IPS-20b (cell line): ENCODE data around the gene MOK.

Source experiments
- H3K27ac ChIP-seq: one replicate; pipeline ENCODE4 v1.5.1; 2013; ENCODE audit warnings: low read length
- H3K27me3 ChIP-seq: 2 replicates; pipeline ENCODE4 v1.6.1; 2013; ENCODE audit warnings: mild to moderate bottlenecking, low read length, inconsistent platforms; ENCODE audit not compliant: insufficient read depth
- H3K36me3 ChIP-seq: 2 replicates; pipeline ENCODE4 v1.6.1; 2013; ENCODE audit warnings: low read depth, mild to moderate bottlenecking, inconsistent platforms, low read length, moderate library complexity; ENCODE audit not compliant: insufficient read depth
- H3K4me1 ChIP-seq: 2 replicates; pipeline ENCODE4 v1.6.1; 2013; ENCODE audit warnings: mild to moderate bottlenecking, control low read depth, inconsistent platforms, low read length, moderate library complexity; ENCODE audit not compliant: insufficient read depth
- H3K4me3 ChIP-seq: 2 replicates; pipeline ENCODE4 v1.5.1; 2013; ENCODE audit warnings: mild to moderate bottlenecking, low read length, inconsistent platforms
- H3K9ac ChIP-seq: 2 replicates; pipeline ENCODE4 v1.6.1; 2013; ENCODE audit warnings: low read depth, mild to moderate bottlenecking, inconsistent platforms, low read length, moderate library complexity
- H3K9me3 ChIP-seq: 2 replicates; pipeline ENCODE4 v1.6.1; 2013; ENCODE audit warnings: mild to moderate bottlenecking, low read depth, low read length, inconsistent platforms; ENCODE audit not compliant: insufficient read depth

Gene MOK

DNA sequence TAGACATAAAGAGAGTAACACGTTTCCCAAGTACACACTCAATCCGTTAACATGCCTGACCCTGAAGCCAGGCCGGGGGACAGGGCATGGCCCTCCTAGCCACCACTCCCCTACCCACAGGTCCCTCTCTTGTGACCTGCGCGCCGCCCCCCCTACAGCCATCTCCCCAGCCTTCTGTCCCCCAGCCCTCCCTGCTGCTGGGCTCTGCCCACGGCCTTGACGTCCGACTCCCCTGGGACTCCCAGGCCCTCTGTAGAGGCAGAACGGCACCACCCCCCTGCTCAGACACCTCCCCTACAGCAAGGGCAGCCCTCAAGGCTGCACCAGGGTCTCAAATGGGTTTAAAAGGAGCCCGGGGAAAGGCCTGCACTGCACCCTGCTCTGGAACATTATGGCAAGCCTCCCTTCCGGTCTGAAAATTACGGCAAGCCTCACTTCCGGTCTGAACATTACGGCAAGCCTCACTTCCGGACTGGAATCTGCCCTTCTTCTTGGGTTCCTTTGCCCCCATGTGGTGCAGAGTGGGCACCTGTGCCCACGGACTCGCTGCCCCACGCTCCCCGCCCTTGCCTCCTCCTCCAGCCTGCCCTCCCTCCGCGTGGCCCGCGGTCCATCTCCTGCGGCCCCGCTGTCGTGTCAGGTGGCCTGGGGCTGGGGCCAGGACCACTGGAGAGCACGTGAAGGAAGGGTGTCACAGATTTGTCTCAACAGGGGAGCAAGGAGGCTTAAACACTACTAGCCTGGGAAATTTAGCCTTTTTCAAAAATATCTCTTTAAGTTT, 77.6 kb downstream of the MOK start:
- H3K9me3 ChIP-seq = no peaks in the 10 kb centered on the region
- no peaks in the 10 kb centered on the region for H3K4me1 ChIP-seq
- H3K27ac ChIP-seq = no peak overlapping the region

DNA sequence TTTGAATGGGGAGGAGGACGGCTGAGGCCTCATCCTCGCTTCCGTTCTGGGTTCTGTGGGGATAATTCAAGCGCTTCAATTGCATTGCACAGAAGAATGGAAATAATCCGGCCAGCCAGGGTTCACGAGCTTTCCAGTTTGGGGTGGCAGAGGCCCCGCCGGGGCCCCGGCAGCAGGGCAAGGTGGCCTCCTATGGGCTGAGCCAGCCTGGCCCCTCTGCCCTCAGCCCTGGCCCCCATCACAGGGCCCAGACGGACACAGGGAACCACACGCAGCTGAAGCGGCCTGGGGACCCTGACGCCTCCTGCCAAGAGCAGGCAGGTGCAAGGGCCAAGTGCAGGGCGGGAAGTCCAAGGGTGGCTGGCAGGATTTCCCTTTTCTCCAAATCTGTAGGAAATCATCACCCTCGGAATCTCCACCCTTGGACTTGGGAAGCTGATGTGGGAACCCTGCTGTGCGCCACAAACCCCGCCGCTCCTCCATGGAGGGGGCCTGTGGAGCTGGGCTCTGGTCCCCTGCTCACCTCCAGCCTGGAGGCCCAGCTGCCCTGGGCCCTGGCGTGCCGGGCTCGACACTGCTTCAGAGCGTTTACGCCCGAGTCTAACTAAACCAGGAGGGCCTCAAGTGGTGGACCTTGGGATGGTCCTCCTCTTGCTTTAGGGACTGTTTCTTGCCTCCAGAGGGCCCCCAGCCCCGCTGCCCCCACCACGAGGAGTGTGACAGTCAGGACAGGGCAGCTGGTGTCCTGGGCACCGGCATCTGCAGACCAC, 78.4 kb downstream of the MOK start:
- Histone ChIP-seq H3K4me3 (no peak overlapping the region), H3K4me1 (no peaks in the 10 kb centered on the region), H3K36me3 (no peaks in the 10 kb centered on the region), H3K9me3 (no peaks in the 10 kb centered on the region), H3K27ac (no peak overlapping the region), H3K27me3 (no peaks in the 10 kb centered on the region), H3K9ac (no peak overlapping the region)

More for the DNA sequence above, 77.6 kb downstream of the MOK start:
- no peaks in the 10 kb centered on the region for H3K36me3 ChIP-seq
- no peak overlapping the region for H3K9ac ChIP-seq
- H3K4me3 ChIP-seq = no peak overlapping the region
- no peaks in the 10 kb centered on the region for H3K27me3 ChIP-seq

DNA sequence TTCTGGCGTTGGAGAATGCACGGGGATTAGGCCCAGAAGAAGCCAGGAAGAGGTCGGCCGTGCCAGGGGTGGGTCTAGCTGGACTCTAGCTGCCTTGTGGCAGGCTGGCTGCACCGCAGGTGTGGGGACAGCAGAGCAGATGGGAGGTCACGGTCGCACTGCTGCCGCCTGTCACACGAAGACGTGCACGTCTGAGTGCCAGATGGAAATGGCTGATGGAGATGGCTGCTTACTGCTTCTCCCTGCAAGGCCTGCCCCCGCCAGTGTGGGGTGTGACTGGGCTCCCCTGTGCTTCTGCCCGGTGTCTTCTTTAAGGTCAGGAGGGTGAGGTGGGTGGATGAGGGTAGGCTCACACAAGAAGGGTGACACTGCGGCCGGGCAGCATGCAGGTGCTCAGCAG, 79.0 kb downstream of the MOK start:
- Histone ChIP-seq H3K4me3 (no peak overlapping the region), H3K36me3 (no peaks in the 10 kb centered on the region)

DNA sequence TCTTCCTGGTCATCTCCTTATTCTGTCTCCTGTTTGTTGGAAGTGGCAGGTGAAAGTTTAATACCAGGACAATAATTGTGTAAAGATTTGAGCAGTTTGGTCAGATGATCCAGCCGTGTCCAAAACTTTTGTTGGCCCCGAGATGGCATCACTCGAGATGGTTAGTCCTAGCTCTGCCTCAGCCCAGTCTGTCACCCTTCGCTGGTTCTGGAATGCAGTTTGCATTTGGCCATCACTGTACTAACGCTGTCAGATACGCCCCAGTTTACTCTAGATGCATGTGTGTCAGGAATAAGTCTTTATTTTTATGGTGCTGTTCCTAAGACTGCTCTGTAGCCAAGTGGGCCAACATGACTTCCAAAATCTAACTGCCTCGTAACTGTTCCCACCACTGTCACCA, 79.6 kb downstream of the MOK start:
- Histone ChIP-seq H3K36me3 (no peaks in the 10 kb centered on the region), H3K4me1 (no peaks in the 10 kb centered on the region), H3K27ac (no peak overlapping the region), H3K9ac (no peak overlapping the region), H3K27me3 (no peaks in the 10 kb centered on the region), H3K9me3 (no peaks in the 10 kb centered on the region), H3K4me3 (no peak overlapping the region)

More for the DNA sequence above, 79.0 kb downstream of the MOK start:
- H3K27me3 ChIP-seq = no peaks in the 10 kb centered on the region
- H3K27ac ChIP-seq = no peak overlapping the region
- H3K4me1 ChIP-seq = no peaks in the 10 kb centered on the region
- H3K9me3 ChIP-seq = no peaks in the 10 kb centered on the region
- no peak overlapping the region for H3K9ac ChIP-seq

DNA sequence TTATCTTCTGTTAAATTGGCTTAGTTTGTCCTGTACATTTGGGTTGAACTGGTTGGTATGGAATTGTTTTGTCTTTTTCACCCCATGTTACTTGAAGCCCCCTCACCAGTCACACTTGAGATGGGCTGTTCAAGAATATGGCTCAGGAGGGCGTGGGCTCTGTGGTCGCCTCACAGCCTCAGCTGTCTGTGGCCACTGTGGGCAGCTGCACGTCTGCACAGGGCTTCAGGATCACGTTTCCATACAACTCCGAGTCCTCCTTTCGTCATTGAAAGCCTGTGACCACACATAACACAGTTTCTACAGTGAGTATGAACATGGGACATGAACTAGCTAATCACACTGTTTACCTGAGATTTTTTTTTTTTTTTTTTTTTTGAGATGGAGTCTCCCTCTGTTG, 81.3 kb downstream of the MOK start:
- Histone ChIP-seq H3K9me3 (no peaks in the 10 kb centered on the region), H3K4me1 (no peaks in the 10 kb centered on the region), H3K27me3 (no peaks in the 10 kb centered on the region)

DNA sequence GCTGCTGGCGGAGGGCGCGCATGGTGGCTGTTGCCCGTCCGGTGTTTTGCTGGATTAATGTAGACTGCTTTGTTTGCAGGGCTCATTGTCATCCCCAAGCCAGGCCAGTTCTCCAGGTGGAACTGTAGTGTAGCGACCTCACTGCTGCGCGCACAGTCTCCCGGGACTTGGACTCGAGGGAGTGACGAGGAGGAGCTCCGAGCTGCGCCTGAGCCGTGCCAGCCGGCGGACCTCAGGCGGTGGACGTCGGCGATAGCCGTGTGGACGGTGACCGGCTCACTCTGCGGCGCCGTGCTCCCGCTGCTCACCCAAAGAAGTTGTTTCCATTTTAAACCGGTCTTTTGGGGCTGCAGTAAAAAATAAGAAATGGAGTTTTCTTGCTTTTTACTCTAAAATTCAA, 82.2 kb downstream of the MOK start:
- Histone ChIP-seq H3K4me1 (no peaks in the 10 kb centered on the region), H3K9me3 (no peaks in the 10 kb centered on the region), H3K4me3 (no peak overlapping the region), H3K27me3 (no peaks in the 10 kb centered on the region), H3K9ac (no peak overlapping the region), H3K36me3 (no peaks in the 10 kb centered on the region), H3K27ac (no peak overlapping the region)

More for the DNA sequence above, 81.3 kb downstream of the MOK start:
- Histone ChIP-seq H3K27ac (no peak overlapping the region), H3K9ac (no peak overlapping the region), H3K4me3 (no peak overlapping the region), H3K36me3 (no peaks in the 10 kb centered on the region)

DNA sequence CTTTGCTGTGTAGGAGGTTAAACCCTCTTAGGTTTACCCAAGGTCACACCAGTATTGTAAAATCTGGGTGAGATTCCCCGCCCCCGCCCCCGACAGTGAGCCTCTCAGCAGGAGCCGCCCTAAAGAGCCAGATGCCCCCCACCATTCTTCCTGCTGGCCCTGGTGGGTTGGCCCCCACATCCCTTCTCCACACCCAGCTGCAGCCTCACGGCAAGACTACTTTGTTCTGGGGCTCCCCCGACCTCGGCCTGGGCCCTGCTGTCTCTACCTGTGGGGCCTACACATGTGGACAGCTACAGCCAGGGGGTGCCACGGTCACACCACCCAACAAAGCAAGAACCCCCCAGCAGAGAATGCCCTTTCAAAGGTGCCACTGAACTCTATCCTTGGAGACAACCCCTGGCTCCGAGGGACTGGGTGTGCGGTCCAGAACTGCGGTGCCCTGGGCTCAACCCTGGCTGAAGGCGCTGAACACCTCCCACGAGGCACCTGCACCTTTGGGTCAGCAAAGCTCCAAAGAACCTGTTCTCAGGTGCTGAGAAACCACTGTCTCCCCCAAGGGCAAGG, 82.9 kb downstream of the MOK start:
- H3K27ac ChIP-seq = no peak overlapping the region

DNA sequence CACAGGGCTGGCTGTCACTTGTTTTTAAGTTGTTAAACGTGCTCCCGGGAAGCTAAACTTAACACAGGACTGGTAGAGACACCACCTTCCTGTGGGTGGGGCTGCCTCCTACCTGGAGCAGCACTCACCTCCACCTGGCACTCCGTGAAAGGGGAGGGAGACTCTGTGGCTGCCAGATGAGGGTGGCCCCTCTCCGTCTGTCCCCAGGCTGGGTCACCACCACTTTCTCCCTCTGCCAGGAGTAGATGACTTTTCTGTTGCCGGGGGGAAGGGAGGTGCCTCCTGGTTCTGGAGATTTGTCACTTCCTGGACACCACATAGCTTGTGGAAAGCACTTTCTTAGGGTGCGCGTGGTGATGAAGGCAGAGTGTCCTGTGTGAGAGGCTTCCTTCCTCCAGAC, 83.9 kb downstream of the MOK start:
- H3K4me3 ChIP-seq = no peak overlapping the region
- H3K4me1 ChIP-seq = no peaks in the 10 kb centered on the region
- H3K27ac ChIP-seq = no peak overlapping the region
- H3K36me3 ChIP-seq = no peaks in the 10 kb centered on the region
- no peak overlapping the region for H3K9ac ChIP-seq
- H3K27me3 ChIP-seq = no peaks in the 10 kb centered on the region
- H3K9me3 ChIP-seq = no peaks in the 10 kb centered on the region

More for the DNA sequence above, 82.9 kb downstream of the MOK start:
- no peak overlapping the region for H3K4me3 ChIP-seq
- no peaks in the 10 kb centered on the region for H3K27me3 ChIP-seq
- H3K9me3 ChIP-seq = no peaks in the 10 kb centered on the region
- H3K9ac ChIP-seq = no peak overlapping the region
- H3K4me1 ChIP-seq = no peaks in the 10 kb centered on the region
- no peaks in the 10 kb centered on the region for H3K36me3 ChIP-seq

DNA sequence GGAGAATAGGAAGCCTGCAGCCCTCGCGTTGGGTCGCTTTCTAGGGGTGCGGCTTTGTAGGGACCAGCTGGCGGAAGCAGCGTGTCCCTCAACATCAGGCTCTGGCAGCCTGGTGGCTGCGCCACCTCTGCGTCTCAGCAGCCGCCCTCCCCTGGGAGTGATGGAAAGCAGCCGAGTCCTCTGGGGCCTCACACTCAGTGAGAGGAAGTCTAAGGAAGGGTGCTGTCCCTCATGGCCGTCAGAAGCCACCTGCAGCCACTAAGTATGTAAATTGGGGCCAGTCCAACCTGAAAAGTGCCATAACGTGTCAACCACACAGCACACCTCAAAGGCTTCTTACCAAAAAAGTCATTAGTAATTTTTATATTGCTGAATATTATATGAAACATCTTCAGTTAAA, 84.9 kb downstream of the MOK start:
- no peak overlapping the region for H3K4me3 ChIP-seq
- no peak overlapping the region for H3K9ac ChIP-seq
- no peaks in the 10 kb centered on the region for H3K36me3 ChIP-seq
- H3K27me3 ChIP-seq = no peaks in the 10 kb centered on the region
- no peak overlapping the region for H3K27ac ChIP-seq
- H3K4me1 ChIP-seq = no peaks in the 10 kb centered on the region
- no peaks in the 10 kb centered on the region for H3K9me3 ChIP-seq

DNA sequence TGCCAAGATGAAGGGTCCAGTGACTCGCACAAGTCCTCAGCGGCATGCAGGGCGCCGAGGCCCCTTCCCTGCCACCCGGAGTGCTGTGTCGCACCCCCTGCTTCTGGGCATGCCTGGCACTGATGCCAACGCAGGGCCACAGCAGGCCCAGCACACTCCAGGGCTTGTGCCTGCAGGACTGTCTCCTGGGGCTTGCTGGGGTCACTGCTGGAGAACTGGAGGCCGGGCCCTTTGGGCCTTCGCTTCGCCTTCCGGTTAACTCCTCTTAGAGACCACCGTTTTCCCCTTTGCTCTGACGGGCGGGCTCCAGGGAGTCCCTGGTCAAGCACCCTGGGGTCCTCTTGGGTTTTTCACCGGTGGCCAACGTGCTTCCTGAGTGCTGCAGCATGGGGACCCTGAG, 85.6 kb downstream of the MOK start:
- Histone ChIP-seq H3K9me3 (no peaks in the 10 kb centered on the region), H3K27me3 (no peaks in the 10 kb centered on the region), H3K9ac (no peak overlapping the region), H3K36me3 (no peaks in the 10 kb centered on the region), H3K4me3 (no peak overlapping the region), H3K4me1 (no peaks in the 10 kb centered on the region), H3K27ac (no peak overlapping the region)

DNA sequence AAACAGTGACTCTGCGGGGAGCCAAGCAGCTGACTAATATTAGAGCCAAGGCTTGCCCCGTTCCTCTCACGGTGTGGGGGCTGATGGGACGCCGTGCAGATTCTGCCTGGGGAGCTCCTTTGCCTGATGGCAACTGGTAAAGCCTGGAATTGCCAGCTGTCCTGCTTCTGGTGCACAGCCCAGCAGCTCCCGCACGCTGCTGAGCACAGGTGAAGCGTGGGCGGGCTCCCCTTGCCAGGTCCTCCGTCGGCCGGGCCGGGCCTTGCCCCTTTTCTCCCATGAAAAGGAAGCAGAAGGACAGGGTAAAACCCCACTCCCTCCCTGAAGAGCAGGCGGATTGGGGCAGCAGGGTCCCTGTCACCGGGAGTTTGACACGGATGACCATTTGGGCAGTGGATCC, 86.3 kb downstream of the MOK start:
- H3K4me3 ChIP-seq = no peak overlapping the region
- H3K27ac ChIP-seq = no peak overlapping the region
- no peak overlapping the region for H3K9ac ChIP-seq
- no peaks in the 10 kb centered on the region for H3K27me3 ChIP-seq
- no peaks in the 10 kb centered on the region for H3K4me1 ChIP-seq
- H3K36me3 ChIP-seq = no peaks in the 10 kb centered on the region
- H3K9me3 ChIP-seq = no peaks in the 10 kb centered on the region

DNA sequence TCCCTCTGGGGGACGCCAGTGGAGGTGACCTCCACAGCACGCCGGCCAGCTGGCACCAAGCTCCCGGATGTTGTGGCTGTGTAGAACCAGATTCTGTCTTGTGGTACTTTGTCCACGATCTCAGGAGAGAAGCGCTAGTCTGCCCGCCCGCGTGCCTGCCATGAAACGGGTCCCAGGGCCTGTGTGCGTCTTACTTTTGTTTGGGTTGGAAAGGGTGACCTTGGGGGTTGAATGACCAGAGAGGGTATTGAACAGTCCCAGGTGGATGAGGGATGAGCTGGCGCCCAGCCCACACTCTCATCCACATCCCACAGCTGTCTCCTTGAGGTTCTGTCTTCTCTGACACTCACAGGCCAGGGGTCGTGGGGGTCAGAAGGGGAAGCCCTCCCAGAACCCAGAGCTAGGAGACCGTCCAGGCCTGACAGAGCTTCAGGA, 87.0 kb downstream of the MOK start:
- H3K36me3 ChIP-seq = no peaks in the 10 kb centered on the region
- H3K27ac ChIP-seq = no peak overlapping the region
- H3K27me3 ChIP-seq = no peaks in the 10 kb centered on the region
- no peaks in the 10 kb centered on the region for H3K4me1 ChIP-seq
- no peak overlapping the region for H3K9ac ChIP-seq
- H3K9me3 ChIP-seq = no peaks in the 10 kb centered on the region
- no peak overlapping the region for H3K4me3 ChIP-seq
